GM12878 (cell line): ENCODE measurements around the gene FANK1. TPM values are rescaled to one million over a fixed set of nuclear protein-coding genes. Genes with fewer than 3 reads are reported as not detected.

Source experiments
- ATAC-seq: fragments of 200-7000 bp; cut with Tn5 transposase; 3 replicates; pipeline ENCODE4 v1.9.1; 2020; ENCODE audit warnings: mild to moderate bottlenecking, moderate library complexity
- BruUV-seq: library from RNA; stranded (reverse); fragments of 400-500 nt; replicated peaks from 2 replicates; lab custom pipeline; 2021; lab: Mats Ljungman, UMichigan
- CTCF ChIA-PET: fragments of 300-600 bp; sonication (Branson Sonifier 250); formaldehyde crosslinking; extraction: SDS; loops from one replicate; lab custom pipeline; 2021; ENCODE audit warnings: inconsistent platforms; lab: Yijun Ruan, JAX
- POLR2A ChIA-PET: fragments of 350-600 bp; formaldehyde crosslinking; extraction: SDS; loops from one replicate; lab custom pipeline; 2021; ENCODE audit warnings: inconsistent platforms; lab: Charles Lee
- RAD21 ChIA-PET: fragments of 300-600 bp; sonication (Branson Sonifier 250); formaldehyde crosslinking; loops from one replicate; lab custom pipeline; 2023; ENCODE audit warnings: antibody characterized with exemption; ENCODE audit not compliant: unreplicated experiment; lab: Charles Lee
- SMC1A ChIA-PET: fragments of 300-600 bp; sonication (Branson Sonifier 250); formaldehyde crosslinking; loops from one replicate; lab custom pipeline; 2023; ENCODE audit not compliant: unreplicated experiment, uncharacterized antibody; lab: Charles Lee
- DNase-seq: peaks from one replicate; pipeline ENCODE4 v3.0.0-alpha.2; 2011; ENCODE audit warnings: low read depth, low spot score
- FAIRE-seq: peaks from 3 replicates; lab custom pipeline; 2011; peaks lifted over from hg19 to GRCh38; lab: Jason Lieb, UNC
- H2AFZ ChIP-seq: 2 replicates; pipeline ENCODE4 v1.6.0; 2011; ENCODE audit warnings: low read depth, low read length, control low read depth; ENCODE audit not compliant: control insufficient read depth
- H3K27ac ChIP-seq: 2 replicates; pipeline ENCODE4 v1.5.1; 2011; ENCODE audit warnings: control low read depth; ENCODE audit not compliant: control insufficient read depth, insufficient read depth
- H3K27me3 ChIP-seq, 2 experiments: replicated peaks in 1 of 2; 2 replicates each; pipeline versions ENCODE4 v1.6.0 to v1.6.1; 2011; ENCODE audit warnings: low read length in 1 of 2; ENCODE audit not compliant: control insufficient read depth in 2 of 2, insufficient read depth in 2 of 2
- H3K36me3 ChIP-seq, 2 experiments: 2 replicates each; pipeline ENCODE4 v1.5.1; 2011; ENCODE audit warnings: low read length in 1 of 2; ENCODE audit not compliant: control insufficient read depth in 2 of 2, insufficient read depth in 2 of 2
- H3K4me1 ChIP-seq: 2 replicates; pipeline ENCODE4 v1.6.1; 2011; ENCODE audit warnings: mild to moderate bottlenecking, low read length, moderate library complexity, mixed read lengths; ENCODE audit not compliant: control insufficient read depth, insufficient read depth
- H3K4me2 ChIP-seq: 2 replicates; pipeline ENCODE4 v1.6.0; 2011; ENCODE audit warnings: control low read depth; ENCODE audit not compliant: control insufficient read depth, insufficient read depth
- H3K4me3 ChIP-seq: fragments of 200-600 bp; sonication (generic); 2 replicates; pipeline ENCODE4 v1.5.1; 2016
- H3K79me2 ChIP-seq: 2 replicates; pipeline ENCODE4 v1.6.0; 2011; ENCODE audit warnings: low read length; ENCODE audit not compliant: control insufficient read depth, insufficient read depth
- H3K9ac ChIP-seq: 2 replicates; pipeline ENCODE4 v1.8.0; 2011; ENCODE audit warnings: low read length, control low read depth, mixed read lengths; ENCODE audit not compliant: control insufficient read depth, insufficient read depth
- H3K9me3 ChIP-seq: replicated peaks from 3 replicates; pipeline ENCODE4 v1.5.1; 2011; ENCODE audit warnings: mild to moderate bottlenecking, low read length; ENCODE audit not compliant: control insufficient read depth, insufficient read depth
- H4K20me1 ChIP-seq: 2 replicates; pipeline ENCODE4 v1.6.0; 2011; ENCODE audit not compliant: control insufficient read depth, insufficient read depth
- BACH1 ChIP-seq: fragments of 450-650 bp; IDR thresholded peaks from 2 replicates; pipeline ENCODE4 v1.6.1; 2017; ENCODE audit warnings: mild to moderate bottlenecking, borderline replicate concordance
- BCL3 ChIP-seq: IDR thresholded peaks from 2 replicates; pipeline ENCODE4 v1.6.1; 2011; ENCODE audit warnings: borderline replicate concordance, low read depth, mild to moderate bottlenecking, moderate library complexity, low read length; ENCODE audit not compliant: insufficient read depth, poor library complexity, severe bottlenecking
- BHLHE40 ChIP-seq, 2 experiments: fragments of 450-650 bp in 1 of 2; IDR thresholded peaks; 2 replicates each; pipeline ENCODE4 v1.6.1; 2011 to 2017; ENCODE audit warnings: low read depth in 2 of 2, borderline replicate concordance in 1 of 2, improper control_type of control experiment in 1 of 2, low read length in 1 of 2, mild to moderate bottlenecking in 1 of 2
- BMI1 ChIP-seq: fragments of 450-650 bp; IDR thresholded peaks from 2 replicates; pipeline ENCODE4 v1.6.1; 2016; ENCODE audit warnings: mild to moderate bottlenecking, moderate library complexity, borderline replicate concordance
- CBFB ChIP-seq: IDR thresholded peaks from 2 replicates; pipeline ENCODE4 v1.6.1; 2016; ENCODE audit warnings: antibody characterized with exemption, low read depth
- CREB1 ChIP-seq: IDR thresholded peaks from 2 replicates; pipeline ENCODE4 v1.6.1; 2012; ENCODE audit warnings: low read depth, mild to moderate bottlenecking, inconsistent platforms
- E2F4 ChIP-seq: IDR thresholded peaks from 2 replicates; pipeline ENCODE4 v1.6.1; 2012; ENCODE audit warnings: low read depth, low read length, improper control_type of control experiment
- FOS ChIP-seq: IDR thresholded peaks from 3 replicates; pipeline ENCODE4 v1.6.1; 2011; ENCODE audit warnings: borderline replicate concordance; ENCODE audit not compliant: insufficient read length; ENCODE audit errors: extremely low read depth
- HDAC2 ChIP-seq: fragments of 200-600 bp; sonication (generic); IDR thresholded peaks from 2 replicates; pipeline ENCODE4 v1.6.1; 2017
- IKZF1 ChIP-seq: fragments of 450-650 bp; conservative IDR thresholded peaks from 2 replicates; pipeline ENCODE4 v1.6.1; 2017; ENCODE audit warnings: antibody characterized with exemption, mild to moderate bottlenecking
- LARP7 ChIP-seq: fragments of 450-650 bp; IDR thresholded peaks from 2 replicates; pipeline ENCODE4 v1.6.1; 2017; ENCODE audit warnings: mild to moderate bottlenecking
- MXI1 ChIP-seq: fragments of 150-350 bp; IDR thresholded peaks from 2 replicates; pipeline ENCODE4 v1.6.1; 2011; ENCODE audit warnings: low read depth, mild to moderate bottlenecking, inconsistent platforms, low read length, improper control_type of control experiment
- NR2C2 ChIP-seq: IDR thresholded peaks from 2 replicates; pipeline ENCODE4 v1.6.1; 2011; ENCODE audit warnings: borderline replicate concordance, low read depth; ENCODE audit not compliant: control insufficient read depth, insufficient read length
- RAD21 ChIP-seq: IDR thresholded peaks from 2 replicates; pipeline ENCODE4 v1.6.1; 2011; ENCODE audit warnings: mild to moderate bottlenecking, low read depth, low read length, moderate library complexity; ENCODE audit not compliant: insufficient read depth
- RUNX3 ChIP-seq: IDR thresholded peaks from 2 replicates; pipeline ENCODE4 v1.6.1; 2012; ENCODE audit warnings: low read length, inconsistent platforms
- SREBF1 ChIP-seq: IDR thresholded peaks from 2 replicates; pipeline ENCODE4 v1.6.1; 2012; ENCODE audit warnings: mild to moderate bottlenecking, low read length
- SREBF2 ChIP-seq: IDR thresholded peaks from 2 replicates; pipeline ENCODE4 v1.6.1; 2012; ENCODE audit warnings: mild to moderate bottlenecking, low read length
- YY1 ChIP-seq: IDR thresholded peaks from 2 replicates; pipeline ENCODE4 v1.6.1; 2011; ENCODE audit warnings: low read depth, mild to moderate bottlenecking, low read length
- ZBED1 ChIP-seq: IDR thresholded peaks from 2 replicates; pipeline ENCODE4 v1.6.1; 2016; ENCODE audit warnings: borderline replicate concordance
- ZNF24 ChIP-seq: fragments of 450-650 bp; IDR thresholded peaks from 2 replicates; pipeline ENCODE4 v1.6.1; 2017; ENCODE audit warnings: antibody characterized with exemption, mild to moderate bottlenecking
- WGBS: methylation state at CpG from one replicate; pipeline ENCODE4 v1.1.6; 2016; ENCODE audit warnings: low lambda C conversion rate; ENCODE audit not compliant: insufficient replicate concordance, insufficient coverage; ENCODE audit errors: missing lambda C conversion rate; 5-methylcytosine and 5-hydroxymethylcytosine counted together
- in situ Hi-C: fragments of 300-500 bp; cut with MboI; formaldehyde crosslinking; loops from 9 replicates; pipeline ENCODE4 v1.14.3; 2018; ENCODE audit warnings: mixed read lengths
- intact Hi-C: fragments of 100-400 bp; cut with micrococcal nuclease; formaldehyde crosslinking; loops from one replicate; pipeline ENCODE4 v1.14.2; 2022; ENCODE audit not compliant: unreplicated experiment
- polyA plus RNA-seq, 11 experiments: library from polyadenylated mRNA; depleted of rRNA in 4 of 11; unstranded in 6 of 11; stranded (reverse) in 5 of 11; fragments of >200 nt; fragmentation: Nextera tagmentation in 4 of 11; fragmentation: Illumina TruSeq in 1 of 11; extraction: Ambion mirVana in 4 of 11; extraction: Trizol in 1 of 11; gene quantifications; 1 replicate in 1 of 11; 2 replicates in 10 of 11; pipeline versions ENCODE4 v1.2.1 to v1.2.3, GENCODE V29; 2011 to 2016; ENCODE audit warnings: inconsistent platforms in 2 of 11, missing spikeins in 2 of 11, low read depth in 1 of 11
- total RNA-seq, 4 experiments: library from RNA; depleted of rRNA in 3 of 4; stranded (reverse); fragments of >200 nt in 3 of 4; fragmentation: Illumina TruSeq in 1 of 4; extraction: Trizol in 1 of 4; gene quantifications; 2 replicates each; pipeline versions ENCODE4 v1.2.1 to v1.2.3, GENCODE V29; 2013 to 2021

The FANK1 gene
- total and polyA plus RNA-seq, 10 of the 15 experiments (the other 5 are each of a cell fraction or from before 2014, with no cell fraction given), result 0.07 to 0.16 (median 0.13) TPM; not detected in 6

DNA sequence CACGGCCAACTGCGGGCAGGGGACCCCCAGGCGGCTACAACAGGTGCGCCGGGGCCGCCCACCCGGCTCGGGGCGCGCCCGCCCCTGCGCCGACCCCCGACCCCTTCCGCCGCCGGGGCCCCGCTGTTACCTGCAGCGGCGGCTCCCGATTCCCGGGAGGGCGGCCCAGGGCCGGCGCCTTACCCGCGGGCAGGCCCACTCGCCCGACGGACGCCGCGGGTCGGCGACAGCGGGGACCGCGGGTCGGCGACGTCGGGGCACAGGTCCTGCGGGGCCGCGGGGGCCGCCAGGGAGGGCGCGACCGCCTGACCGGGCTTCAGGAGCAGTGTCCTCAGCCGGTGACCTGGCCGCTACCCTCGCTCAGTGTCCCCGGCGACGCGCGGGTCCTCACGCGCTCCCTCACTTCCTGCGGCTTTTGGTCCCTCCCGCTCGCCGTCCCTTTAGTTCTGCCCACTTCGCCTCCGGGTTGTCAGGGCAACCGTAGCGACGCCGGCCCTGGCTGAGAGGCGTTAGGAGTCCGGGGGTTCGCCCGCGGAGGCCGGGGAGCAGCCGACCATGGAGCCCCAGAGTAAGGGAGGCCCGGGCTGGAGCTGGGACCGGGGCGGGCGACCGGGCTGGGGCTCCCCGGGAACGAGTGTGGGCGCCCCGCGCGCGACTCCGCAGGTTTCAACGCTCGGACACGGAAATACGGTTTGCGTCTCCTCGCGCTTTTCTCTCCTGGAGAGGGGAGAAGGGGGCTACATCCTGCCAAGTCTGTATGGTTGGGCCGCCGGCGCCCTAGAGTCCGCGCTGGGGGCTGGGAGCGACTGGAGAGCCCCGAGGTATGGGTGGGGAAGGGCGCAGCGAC is at the start of gene FANK1 (continued):
- TF ChIP-seq YY1 (0 out of 2 replicates have a peak, but pooled peaks have one; percentile 10), ZNF24 (0 out of 2 replicates have a peak, but pooled peaks have one; percentile 25), LARP7 (peak; percentile 68), BMI1 (peak; percentile 96), IKZF1 (peak; percentile 90), BHLHE40 (IDR thresholded peaks at IDR 0.05; ENCODE audit: borderline replicate concordance in 1 of 2, low read depth in 2 of 2, low read length in 1 of 2) (peak in 1 of 2 experiments; percentile 59; a peak in 1 of 4 replicates), BACH1 (peak; percentile 57; the same call in 1 of the 2 replicates), MXI1 (peak; percentile 78)

- no peak overlapping the region for H2AFZ ChIP-seq
- WGBS, result 79% methylated on average over 3 of the region's 3 CpGs
- no peaks in the 10 kb centered on the region for H3K27me3 ChIP-seq
- no peaks in the 10 kb centered on the region for H3K9me3 ChIP-seq
- H3K4me1 ChIP-seq, result no peaks in the 10 kb centered on the region
- H4K20me1 ChIP-seq, result no peaks in the 10 kb centered on the region
- H3K4me2 ChIP-seq, result no peak overlapping the region
- TF ChIP-seq FOS, result no peak
- TF ChIP-seq BCL3, result no peak
- no peak for TF ChIP-seq SREBF2
- TF ChIP-seq NR2C2, result no peak
- no peak for TF ChIP-seq RAD21
- no peak for TF ChIP-seq HDAC2
- no peak for TF ChIP-seq ZBED1
- no peak for TF ChIP-seq CREB1
- TF ChIP-seq RUNX3, result no peak
- no peak for TF ChIP-seq CBFB
- TF ChIP-seq IKZF1, result no peak
- TF ChIP-seq MXI1, result no peak
- TF ChIP-seq SREBF1, result no peak
- no peak for TF ChIP-seq E2F4
- TF ChIP-seq, all 136 proteins: peak for 0
- Histone ChIP-seq H3K4me3 (no peak overlapping the region), H3K9ac (no peak overlapping the region), H3K27ac (no peak overlapping the region), H3K79me2 (no peaks in the 10 kb centered on the region), H3K36me3 (peaks cover 0 to 2% of the 10 kb centered on the region in 2 experiments; a peak in 2 of 4 replicates)
- no TSS peak for BruUV-seq
- ChIA-PET RAD21 (interaction anchor here (1.9 kb wide), 1 partner anchor 26 kb away, joined by 5 read pairs; no protein-coding TSS in a partner anchor), POLR2A (interaction anchor here (1.8 kb wide), 1 partner anchor 24 kb away, joined by 4 read pairs; the partner anchor contains the start of genes BCCIP and UROS), SMC1A (no interaction called here), CTCF (interaction anchor here (0.9 to 3.0 kb wide), 3 partner anchors 22 to 62 kb away, joined by 3 to 11 read pairs (median 3); partner anchors contain the start of genes BCCIP and UROS)
- ATAC-seq (peak; percentile 85), DNase-seq (no peak), FAIRE-seq (no peak)
- in situ Hi-C loops, result no loop called here
- intact Hi-C loops, result no loop called here
Observed at GRCh38 chr10:125846894-125847293, 49.5 kb upstream of the FANK1 start.
